Endothelial cell of umbilical vein (primary cell): ENCODE results near the gene TTC22. TPM values are rescaled to one million over a fixed set of nuclear protein-coding genes. Genes with fewer than 3 reads are reported as not detected.

ENCODE experiments used
- BruUV-seq: library from RNA; stranded (reverse); fragments of 400-500 nt; replicated peaks from 2 replicates; lab custom pipeline; 2021; lab: Mats Ljungman, UMichigan
- CTCF ChIA-PET: fragments of 300-600, 350-600 bp; sonication (Branson Sonifier 250); formaldehyde crosslinking; loops from one replicate; lab custom pipeline; 2021; ENCODE audit warnings: antibody characterized with exemption, inconsistent platforms; lab: Charles Lee
- POLR2A ChIA-PET: fragments of 300-600, 350-600 bp; sonication (Branson Sonifier 250); formaldehyde crosslinking; loops from one replicate; lab custom pipeline; 2021; ENCODE audit warnings: antibody characterized with exemption, inconsistent platforms; lab: Charles Lee
- DNase-seq: peaks from one replicate; pipeline ENCODE4 v3.0.0-alpha.2; 2011; ENCODE audit warnings: low read depth, low spot score
- FAIRE-seq: peaks from 2 replicates; lab custom pipeline; 2011; peaks lifted over from hg19 to GRCh38; lab: Jason Lieb, UNC
- H2AFZ ChIP-seq: 2 replicates; pipeline ENCODE4 v1.6.0; 2012; ENCODE audit warnings: low read depth, low read length, control low read depth, inconsistent platforms
- H3K27ac ChIP-seq: 2 replicates; pipeline ENCODE4 v1.5.1; 2011; ENCODE audit warnings: low read depth, mild to moderate bottlenecking, control low read depth, low read length, moderate library complexity; ENCODE audit not compliant: insufficient read depth
- H3K27me3 ChIP-seq, 2 experiments: 2 replicates each; pipeline versions ENCODE4 v1.6.0 to v1.6.1; 2011; ENCODE audit warnings: low read length in 2 of 2, mixed read lengths in 1 of 2; ENCODE audit not compliant: control insufficient read depth in 2 of 2, insufficient read depth in 2 of 2
- H3K36me3 ChIP-seq, 2 experiments: 2 replicates in 1 of 2; 3 replicates in 1 of 2; pipeline ENCODE4 v1.5.1; 2011; ENCODE audit warnings: low read length in 2 of 2, mild to moderate bottlenecking in 1 of 2, moderate library complexity in 1 of 2; ENCODE audit not compliant: control insufficient read depth in 2 of 2, insufficient read depth in 2 of 2; ENCODE audit errors: extremely low read depth in 1 of 2
- H3K4me1 ChIP-seq: 3 replicates; pipeline ENCODE4 v1.5.1; 2011; ENCODE audit warnings: mild to moderate bottlenecking, low read length; ENCODE audit not compliant: control insufficient read depth, insufficient read depth; ENCODE audit errors: extremely low read depth
- H3K4me2 ChIP-seq: 2 replicates; pipeline ENCODE4 v1.6.1; 2011; ENCODE audit warnings: low read length, control low read depth, mixed read lengths; ENCODE audit not compliant: insufficient read depth
- H3K4me3 ChIP-seq, 3 experiments: fragments of 200-600 bp in 1 of 3; sonication (generic), shearing (Covaris generic) in 1 of 3; replicated peaks in 1 of 3; 2 replicates each; pipeline ENCODE4 v1.5.1; 2011 to 2016; ENCODE audit warnings: control low read depth in 3 of 3, low read length in 3 of 3, mild to moderate bottlenecking in 2 of 3, inconsistent platforms in 1 of 3, low read depth in 1 of 3, moderate library complexity in 1 of 3; ENCODE audit not compliant: insufficient read depth in 1 of 3
- H3K79me2 ChIP-seq: 2 replicates; pipeline ENCODE4 v1.6.0; 2012; ENCODE audit warnings: low read length, inconsistent platforms; ENCODE audit not compliant: control insufficient read depth, insufficient read depth
- H3K9ac ChIP-seq: replicated peaks from 2 replicates; pipeline ENCODE3; 2011; ENCODE audit warnings: low read length, control low read depth; ENCODE audit not compliant: insufficient read depth; ENCODE audit errors: extremely low read depth
- H3K9me1 ChIP-seq: replicated peaks from 3 replicates; pipeline ENCODE4 v1.6.0; 2011; ENCODE audit warnings: mild to moderate bottlenecking, low read length; ENCODE audit not compliant: control insufficient read depth, insufficient read depth; ENCODE audit errors: extremely low read depth
- H3K9me3 ChIP-seq: replicated peaks from 2 replicates; pipeline ENCODE4 v1.5.1; 2012; ENCODE audit warnings: low read length, inconsistent platforms; ENCODE audit not compliant: control insufficient read depth, insufficient read depth
- H4K20me1 ChIP-seq: replicated peaks from 2 replicates; pipeline ENCODE3; 2011; ENCODE audit warnings: mild to moderate bottlenecking, low read length; ENCODE audit not compliant: control insufficient read depth, insufficient read depth; ENCODE audit errors: extremely low read depth
- CTCF ChIP-seq, 2 donors: IDR thresholded peaks; 1 replicate in 1 of 2; 2 replicates in 1 of 2; pipeline ENCODE4 v1.5.1; 2011; ENCODE audit warnings: low read length in 2 of 2, mild to moderate bottlenecking in 2 of 2, moderate library complexity in 2 of 2, control low read depth in 1 of 2, inconsistent platforms in 1 of 2, low read depth in 1 of 2; ENCODE audit not compliant: insufficient read depth in 1 of 2; ENCODE audit errors: extremely low read depth in 1 of 2
- EZH2 ChIP-seq: IDR thresholded peaks from 2 replicates; pipeline ENCODE4 v1.6.1; 2012; ENCODE audit warnings: borderline replicate concordance, low read depth, mild to moderate bottlenecking, moderate library complexity, low read length, inconsistent platforms; ENCODE audit not compliant: severe bottlenecking
- FOS ChIP-seq: IDR thresholded peaks from 2 replicates; pipeline ENCODE4 v1.6.1; 2011; ENCODE audit warnings: mild to moderate bottlenecking, low read length, moderate library complexity, borderline replicate concordance; ENCODE audit not compliant: insufficient read depth
- GATA2 ChIP-seq: IDR thresholded peaks from 2 replicates; pipeline ENCODE4 v1.7.0; 2011; ENCODE audit warnings: low read depth, mild to moderate bottlenecking, moderate library complexity, mixed read lengths, low read length; ENCODE audit not compliant: insufficient read length, insufficient read depth
- JUN ChIP-seq: IDR thresholded peaks from 2 replicates; pipeline ENCODE4 v1.6.1; 2011; ENCODE audit warnings: borderline replicate concordance, low read depth; ENCODE audit not compliant: insufficient read length, insufficient read depth
- MYC ChIP-seq: IDR thresholded peaks from one replicate; pipeline ENCODE4 v1.6.1; 2011; ENCODE audit warnings: mild to moderate bottlenecking, low read depth, low read length
- POLR2A ChIP-seq: IDR thresholded peaks from 2 replicates; pipeline ENCODE4 v1.6.1; 2012; ENCODE audit warnings: low read depth, mild to moderate bottlenecking, control low read depth, low read length
- POLR2AphosphoS5 ChIP-seq: IDR thresholded peaks from 2 replicates; pipeline ENCODE4 v1.6.1; 2012; ENCODE audit warnings: low read depth, mild to moderate bottlenecking, control low read depth, low read length, moderate library complexity; ENCODE audit not compliant: insufficient read depth
- dilution Hi-C: fragments of 300-500 bp; cut with MboI; formaldehyde crosslinking; loops from one replicate; pipeline ENCODE4 v1.15.0; 2019; ENCODE audit warnings: low sequenced_read_pairs; ENCODE audit not compliant: extremely low pct_ligation_motif_present
- intact Hi-C: fragments of 100-400 bp; cut with micrococcal nuclease; formaldehyde crosslinking; loops from one replicate; pipeline ENCODE4 v1.10.0; 2022
- polyA plus RNA-seq, 4 experiments: library from polyadenylated mRNA; depleted of rRNA in 3 of 4; stranded (reverse) in 3 of 4; unstranded in 1 of 4; fragments of >200 nt; gene quantifications; 2 replicates each; pipeline versions ENCODE4 v1.2.1 to v1.2.3, GENCODE V29; 2011 to 2012; ENCODE audit warnings: missing spikeins in 1 of 4
- total RNA-seq: library from RNA; stranded (reverse); gene quantifications from 2 replicates; pipeline ENCODE4 v1.2.3, GENCODE V29; 2021
- TF ChIP-seq, protein P1 (sequence below): IDR thresholded peaks from 2 replicates; pipeline ENCODE4 v1.6.1; 2011; ENCODE audit not compliant: insufficient read depth, insufficient read length

The TTC22 gene
- total and polyA plus RNA-seq, 2 donors (not counting 3 experiments of a cell fraction or from before 2014, with no cell fraction given) = not detected

DNA sequence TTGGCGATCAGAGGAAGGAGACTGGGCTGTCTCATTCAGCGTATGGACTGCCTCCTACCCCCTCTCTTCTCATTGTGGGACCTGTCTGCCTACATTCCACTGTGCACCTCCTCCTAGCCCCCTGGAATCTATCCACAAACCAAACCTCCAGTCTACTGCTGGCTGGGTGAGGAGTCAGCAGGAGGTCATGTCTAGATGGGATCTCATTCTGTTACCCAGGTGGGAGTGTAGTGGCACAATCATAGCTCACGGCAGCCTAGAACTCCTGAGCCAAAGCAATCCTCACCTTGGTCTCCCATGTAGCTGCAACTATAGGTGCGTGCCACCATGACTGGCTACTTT is 18.0 kb upstream of the TTC22 start:
- Histone ChIP-seq H2AFZ (no peak overlapping the region), H3K9ac (no peak overlapping the region), H3K36me3 (no peaks in the 10 kb centered on the region), H3K9me1 (no peaks in the 10 kb centered on the region), H3K27me3 (peaks cover 0 to 4% of the 10 kb centered on the region in 2 experiments), H3K9me3 (no peaks in the 10 kb centered on the region), H3K4me3 (no peak overlapping the region), H3K4me1 (no peaks in the 10 kb centered on the region), H3K4me2 (no peak overlapping the region), H3K27ac (no peak overlapping the region), H4K20me1 (no peaks in the 10 kb centered on the region), H3K79me2 (no peaks in the 10 kb centered on the region)
- ChIA-PET POLR2A (no interaction called here), CTCF (interaction anchor here (0.7 kb wide), 2 partner anchors 9 to 14 kb away, joined by 3 to 4 read pairs; no protein-coding TSS in a partner anchor)
- DNase-seq (no peak), FAIRE-seq (no peak)
- dilution Hi-C loops = no loop called here
- TF ChIP-seq JUN = no peak
- no peak for TF ChIP-seq FOS
- no peak for TF ChIP-seq EZH2
- no peak for TF ChIP-seq MYC
- no peak for TF ChIP-seq GATA2
- TF ChIP-seq POLR2AphosphoS5 = no peak
- TF ChIP-seq CTCF (IDR thresholded peaks at IDR 0.05; ENCODE audit: extremely low read depth in 1 of 2, insufficient read depth in 1 of 2, low read depth in 1 of 2, low read length in 2 of 2) = no peak
- TF ChIP-seq POLR2A = no peak
- TF ChIP-seq, protein P1, sequence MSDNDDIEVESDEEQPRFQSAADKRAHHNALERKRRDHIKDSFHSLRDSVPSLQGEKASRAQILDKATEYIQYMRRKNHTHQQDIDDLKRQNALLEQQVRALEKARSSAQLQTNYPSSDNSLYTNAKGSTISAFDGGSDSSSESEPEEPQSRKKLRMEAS = no peak
- intact Hi-C loops = no loop called here
- no TSS peak for BruUV-seq
